HEK293 (cell line): ENCODE measurements around the gene HS3ST1.

Source experiments
- CTCF ChIA-PET: fragments of 350-600 bp; formaldehyde crosslinking; extraction: SDS; loops from one replicate; lab custom pipeline; 2021; ENCODE audit warnings: antibody characterized with exemption; lab: Yijun Ruan, JAX
- POLR2A ChIA-PET: fragments of 300-600 bp; formaldehyde crosslinking; extraction: SDS; loops from one replicate; lab custom pipeline; 2020; ENCODE audit warnings: antibody characterized with exemption, inconsistent platforms; lab: Yijun Ruan, JAX
- H3K27ac ChIP-seq: fragments of 200-500 bp; sonication (Bioruptor generic); 2 replicates; pipeline ENCODE4 v1.5.1; 2014; ENCODE audit warnings: low read depth, low read length, control low read depth, inconsistent platforms; ENCODE audit errors: extremely low read depth
- H3K36me3 ChIP-seq, 2 experiments: fragments of 200-500 bp in 1 of 2; sonication (Bioruptor generic) in 1 of 2; 1 replicate in 1 of 2; 2 replicates in 1 of 2; pipeline ENCODE4 v1.5.1; 2014 to 2017; ENCODE audit warnings: inconsistent platforms in 2 of 2, low read length in 2 of 2; ENCODE audit not compliant: control insufficient read depth in 2 of 2, insufficient read depth in 1 of 2
- H3K4me1 ChIP-seq: fragments of 200-500 bp; sonication (Bioruptor generic); 2 replicates; pipeline ENCODE4 v1.5.1; 2014; ENCODE audit warnings: mild to moderate bottlenecking, low read length, inconsistent platforms; ENCODE audit not compliant: control insufficient read depth, insufficient read depth
- H3K4me3 ChIP-seq: 2 replicates; pipeline ENCODE4 v1.5.1; 2011; ENCODE audit warnings: low read depth, mild to moderate bottlenecking, control low read depth, low read length, moderate library complexity
- H3K9me3 ChIP-seq: fragments of 200-500 bp; sonication (Bioruptor generic); 2 replicates; pipeline ENCODE4 v1.5.1; 2014; ENCODE audit warnings: low read depth, low read length, inconsistent platforms; ENCODE audit not compliant: control insufficient read depth, insufficient read depth
- GFI1B ChIP-seq: fragments of 450-650 bp; formaldehyde crosslinking; IDR thresholded peaks from 2 replicates; pipeline ENCODE4 v1.5.1; 2016; ENCODE audit warnings: missing biosample characterization, missing genetic modification characterization
- PRDM1 ChIP-seq: fragments of 450-650 bp; formaldehyde crosslinking; IDR thresholded peaks from 2 replicates; pipeline ENCODE4; 2016; ENCODE audit warnings: missing biosample characterization, missing genetic modification characterization
- PRDM6 ChIP-seq: fragments of 450-650 bp; formaldehyde crosslinking; IDR thresholded peaks from 2 replicates; pipeline ENCODE4 v1.5.1; 2017; ENCODE audit warnings: missing biosample characterization, missing genetic modification characterization
- SCRT2 ChIP-seq: fragments of 450-650 bp; formaldehyde crosslinking; IDR thresholded peaks from 2 replicates; pipeline ENCODE4 v1.5.1; 2016; ENCODE audit warnings: missing biosample characterization, missing genetic modification characterization
- ZNF138 ChIP-seq: fragments of 450-650 bp; formaldehyde crosslinking; IDR thresholded peaks from 2 replicates; pipeline ENCODE4 v1.5.1; 2016; ENCODE audit warnings: missing biosample characterization, missing genetic modification characterization, borderline replicate concordance
- ZNF184 ChIP-seq: fragments of 450-650 bp; IDR thresholded peaks from 2 replicates; pipeline ENCODE4 v1.5.1; 2018; ENCODE audit warnings: missing biosample characterization, mild to moderate bottlenecking, missing genetic modification characterization
- ZNF211 ChIP-seq: fragments of 450-650 bp; formaldehyde crosslinking; IDR thresholded peaks from 2 replicates; pipeline ENCODE4 v1.5.1; 2016; ENCODE audit warnings: low read depth, missing biosample characterization, missing genetic modification characterization
- ZNF223 ChIP-seq: fragments of 450-650 bp; formaldehyde crosslinking; IDR thresholded peaks from 2 replicates; pipeline ENCODE4 v1.5.1; 2016; ENCODE audit warnings: missing biosample characterization, missing genetic modification characterization
- ZNF23 ChIP-seq: fragments of 450-650 bp; formaldehyde crosslinking; IDR thresholded peaks from 2 replicates; pipeline ENCODE4 v1.5.1; 2016; ENCODE audit warnings: missing biosample characterization, missing genetic modification characterization, borderline replicate concordance
- ZNF37A ChIP-seq: fragments of 450-650 bp; IDR thresholded peaks from 2 replicates; pipeline ENCODE4 v1.5.1; 2018; ENCODE audit warnings: missing biosample characterization, missing genetic modification characterization
- ZNF473 ChIP-seq: fragments of 450-650 bp; formaldehyde crosslinking; IDR thresholded peaks from 2 replicates; pipeline ENCODE4 v1.5.1; 2017; ENCODE audit warnings: missing biosample characterization, missing genetic modification characterization
- ZNF555 ChIP-seq: fragments of 450-650 bp; formaldehyde crosslinking; conservative IDR thresholded peaks from 2 replicates; pipeline ENCODE4 v1.5.1; 2017; ENCODE audit warnings: missing biosample characterization, mild to moderate bottlenecking, missing genetic modification characterization, inconsistent platforms
- ZNF610 ChIP-seq: fragments of 450-650 bp; formaldehyde crosslinking; IDR thresholded peaks from 2 replicates; pipeline ENCODE4 v1.5.1; 2016; ENCODE audit warnings: missing biosample characterization, missing genetic modification characterization, borderline replicate concordance
- ZNF645 ChIP-seq: fragments of 450-650 bp; formaldehyde crosslinking; IDR thresholded peaks from 2 replicates; pipeline ENCODE4; 2016; ENCODE audit warnings: missing biosample characterization, missing genetic modification characterization
- ZNF658 ChIP-seq: fragments of 450-650 bp; formaldehyde crosslinking; IDR thresholded peaks from 2 replicates; pipeline ENCODE4; 2016; ENCODE audit warnings: missing biosample characterization, missing genetic modification characterization
- ZNF692 ChIP-seq: fragments of 450-650 bp; formaldehyde crosslinking; IDR thresholded peaks from 2 replicates; pipeline ENCODE4 v1.5.1; 2016; ENCODE audit warnings: missing biosample characterization, missing genetic modification characterization
- ZNF747 ChIP-seq: fragments of 450-650 bp; formaldehyde crosslinking; IDR thresholded peaks from 2 replicates; pipeline ENCODE4 v1.5.1; 2016; ENCODE audit warnings: missing biosample characterization, missing genetic modification characterization
- ZSCAN23 ChIP-seq: fragments of 450-650 bp; formaldehyde crosslinking; IDR thresholded peaks from 2 replicates; pipeline ENCODE4 v1.5.1; 2016; ENCODE audit warnings: missing biosample characterization, missing genetic modification characterization
- TF ChIP-seq, protein P1 (sequence below): fragments of 450-650 bp; formaldehyde crosslinking; optimal IDR thresholded peaks from 2 replicates; pipeline ENCODE3; 2016; ENCODE audit warnings: missing biosample characterization, mild to moderate bottlenecking, missing genetic modification characterization
- TF ChIP-seq, protein P2 (sequence below): fragments of 450-650 bp; formaldehyde crosslinking; IDR thresholded peaks from 2 replicates; pipeline ENCODE4 v1.5.1; 2016; ENCODE audit warnings: missing biosample characterization, missing genetic modification characterization

HS3ST1 gene

DNA sequence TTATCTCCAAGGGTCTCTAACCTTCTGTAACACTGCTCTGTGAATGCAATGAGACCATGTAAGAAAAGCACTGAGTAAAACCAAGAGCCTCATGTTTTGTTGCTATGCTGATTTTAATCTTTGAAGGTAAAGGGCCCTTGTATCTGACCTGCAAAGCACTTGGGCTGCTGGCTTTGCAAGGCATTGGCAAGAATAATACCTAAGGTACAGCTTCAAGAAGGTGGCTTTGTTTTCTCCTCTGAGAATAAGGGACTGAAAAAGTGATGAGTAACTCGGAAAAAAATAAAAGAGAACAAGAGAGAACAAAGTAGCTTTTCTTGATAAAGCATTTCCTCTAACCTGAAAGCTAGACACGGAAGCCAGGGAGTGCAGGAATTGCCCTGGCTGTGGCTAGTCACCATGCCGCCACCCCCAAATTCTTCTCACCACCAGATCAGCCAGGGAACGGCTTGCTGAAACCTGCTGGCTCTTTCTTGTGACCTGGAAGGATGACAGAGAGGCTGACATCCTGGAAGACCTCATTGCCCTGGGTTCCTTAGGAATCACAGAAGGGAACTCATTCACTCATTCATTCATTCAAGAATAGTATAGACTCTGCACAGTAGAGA is 41.8 kb upstream of the HS3ST1 start (continued):
- TF ChIP-seq ZNF211 (tag by site-specific recombination) (no peak), PRDM6 (tag by site-specific recombination) (no peak), ZNF138 (tag by site-specific recombination) (no peak), PRDM1 (no peak), ZNF645 (no peak), ZNF473 (tag by site-specific recombination) (no peak), GFI1B (tag by site-specific recombination) (no peak)
- TF ChIP-seq, all 188 proteins: peak for 0

DNA sequence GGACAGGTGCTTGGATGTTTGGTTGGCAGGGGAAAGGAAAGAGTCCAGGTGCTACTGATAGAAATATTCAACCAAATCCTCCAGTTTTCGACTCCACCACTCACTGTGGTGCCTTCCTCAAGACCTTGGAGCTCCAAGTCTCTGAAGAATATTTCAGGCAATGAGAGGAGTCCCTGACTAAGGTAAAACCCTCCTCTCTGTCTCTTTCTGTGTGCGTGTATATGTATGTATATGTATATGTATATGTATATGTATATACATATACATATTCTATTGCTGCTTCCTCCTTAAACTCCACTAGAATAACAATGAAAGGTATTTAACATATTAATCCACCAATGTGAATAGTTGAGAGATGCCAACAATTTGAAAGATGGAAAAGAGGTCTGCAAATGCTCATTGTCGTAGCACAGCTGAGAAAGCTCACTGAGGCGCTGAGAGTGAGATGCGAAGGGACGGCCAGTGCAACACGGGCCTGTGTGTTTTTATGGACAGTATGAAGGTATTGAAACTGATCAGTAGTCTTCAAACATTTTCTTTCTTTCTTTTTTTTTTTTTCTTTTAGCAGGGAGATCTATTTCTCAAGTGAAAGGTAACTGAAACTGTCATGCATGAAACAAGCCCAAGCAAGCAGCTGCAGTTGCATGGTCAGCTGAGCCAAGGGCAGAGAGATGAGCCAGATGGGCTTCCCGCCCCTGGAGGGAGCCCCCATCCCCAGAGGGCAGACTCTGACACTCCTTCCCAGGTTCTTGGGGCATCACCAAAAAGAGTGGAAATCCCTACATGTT is 41.1 kb upstream of the HS3ST1 start:
- POLR2A ChIA-PET = no interaction called here
- H3K27ac ChIP-seq = no peak overlapping the region

DNA sequence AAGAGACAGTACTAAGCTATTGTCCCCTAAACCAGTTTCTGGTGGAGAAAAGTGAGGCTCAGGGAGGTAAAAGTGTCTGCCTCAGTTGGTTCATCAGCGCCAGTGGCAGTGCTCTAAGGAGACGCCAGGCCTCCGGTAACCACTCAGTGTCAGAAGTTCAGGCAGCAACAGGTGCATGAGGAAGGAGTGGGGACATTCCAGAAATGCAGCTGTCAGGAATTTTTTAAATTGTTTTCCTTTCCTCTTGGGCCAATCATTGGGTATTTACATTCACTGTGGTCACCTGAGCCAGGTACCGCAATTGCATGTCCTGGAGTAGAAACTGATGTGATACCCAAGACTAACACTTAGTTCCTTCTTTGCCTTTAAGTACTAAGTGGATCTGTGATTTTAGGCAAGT is 40.2 kb upstream of the HS3ST1 start:
- Histone ChIP-seq H3K36me3 (no peaks in the 10 kb centered on the region), H3K4me3 (no peak overlapping the region), H3K4me1 (no peaks in the 10 kb centered on the region), H3K9me3 (no peaks in the 10 kb centered on the region), H3K27ac (no peak overlapping the region)
- TF ChIP-seq SCRT2 (tag by site-specific recombination) (peak; percentile 34; the same call in 1 of the 2 replicates), ZNF692 (tag by site-specific recombination) (no peak)
- CTCF ChIA-PET = no interaction called here
- POLR2A ChIA-PET = no interaction called here

More for the DNA sequence above, 41.1 kb upstream of the HS3ST1 start:
- Histone ChIP-seq H3K4me1 (no peaks in the 10 kb centered on the region), H3K4me3 (no peak overlapping the region), H3K36me3 (no peaks in the 10 kb centered on the region), H3K9me3 (no peaks in the 10 kb centered on the region)
- TF ChIP-seq ZNF610 (tag by site-specific recombination) (no peak), SCRT2 (tag by site-specific recombination) (no peak), ZNF223 (tag by site-specific recombination) (no peak)
- TF ChIP-seq, protein P1, sequence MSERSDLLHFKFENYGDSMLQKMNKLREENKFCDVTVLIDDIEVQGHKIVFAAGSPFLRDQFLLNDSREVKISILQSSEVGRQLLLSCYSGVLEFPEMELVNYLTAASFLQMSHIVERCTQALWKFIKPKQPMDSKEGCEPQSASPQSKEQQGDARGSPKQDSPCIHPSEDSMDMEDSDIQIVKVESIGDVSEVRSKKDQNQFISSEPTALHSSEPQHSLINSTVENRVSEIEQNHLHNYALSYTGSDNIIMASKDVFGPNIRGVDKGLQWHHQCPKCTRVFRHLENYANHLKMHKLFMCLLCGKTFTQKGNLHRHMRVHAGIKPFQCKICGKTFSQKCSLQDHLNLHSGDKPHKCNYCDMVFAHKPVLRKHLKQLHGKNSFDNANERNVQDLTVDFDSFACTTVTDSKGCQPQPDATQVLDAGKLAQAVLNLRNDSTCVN = no peak
- CTCF ChIA-PET = no interaction called here

GRCh38 chr4:11467931-11468330 is 39.2 kb upstream of the HS3ST1 start:
- H3K36me3 ChIP-seq = no peaks in the 10 kb centered on the region
- no peak overlapping the region for H3K4me3 ChIP-seq
- CTCF ChIA-PET = interaction anchor here (0.6 kb wide), 1 partner anchor 287 kb away, joined by 5 read pairs; no protein-coding TSS in a partner anchor
- POLR2A ChIA-PET = no interaction called here
- no peak overlapping the region for H3K27ac ChIP-seq
- H3K9me3 ChIP-seq = no peaks in the 10 kb centered on the region
- H3K4me1 ChIP-seq = no peaks in the 10 kb centered on the region
- TF ChIP-seq ZNF658 (tag by site-specific recombination) = no peak
- TF ChIP-seq, protein P2, sequence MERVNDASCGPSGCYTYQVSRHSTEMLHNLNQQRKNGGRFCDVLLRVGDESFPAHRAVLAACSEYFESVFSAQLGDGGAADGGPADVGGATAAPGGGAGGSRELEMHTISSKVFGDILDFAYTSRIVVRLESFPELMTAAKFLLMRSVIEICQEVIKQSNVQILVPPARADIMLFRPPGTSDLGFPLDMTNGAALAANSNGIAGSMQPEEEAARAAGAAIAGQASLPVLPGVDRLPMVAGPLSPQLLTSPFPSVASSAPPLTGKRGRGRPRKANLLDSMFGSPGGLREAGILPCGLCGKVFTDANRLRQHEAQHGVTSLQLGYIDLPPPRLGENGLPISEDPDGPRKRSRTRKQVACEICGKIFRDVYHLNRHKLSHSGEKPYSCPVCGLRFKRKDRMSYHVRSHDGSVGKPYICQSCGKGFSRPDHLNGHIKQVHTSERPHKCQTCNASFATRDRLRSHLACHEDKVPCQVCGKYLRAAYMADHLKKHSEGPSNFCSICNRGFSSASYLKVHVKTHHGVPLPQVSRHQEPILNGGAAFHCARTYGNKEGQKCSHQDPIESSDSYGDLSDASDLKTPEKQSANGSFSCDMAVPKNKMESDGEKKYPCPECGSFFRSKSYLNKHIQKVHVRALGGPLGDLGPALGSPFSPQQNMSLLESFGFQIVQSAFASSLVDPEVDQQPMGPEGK = no peak
- TF ChIP-seq ZNF37A = no peak
- no peak for TF ChIP-seq ZSCAN23 (tag by site-specific recombination)
- no peak for TF ChIP-seq ZNF184 (tag by site-specific recombination)
- TF ChIP-seq ZNF747 (tag by site-specific recombination) = no peak
- TF ChIP-seq ZNF23 (tag by site-specific recombination) = no peak
- no peak for TF ChIP-seq ZNF555
